Activated CD4-positive, alpha-beta T cell treated with anti-CD3 and anti-CD28 coated beads, Interleukin-2, amount 10 ng/mL, durations not matched to agents 7 days and 5 days (primary cell): Measurements from ENCODE around the gene ABCG4. TPM values are rescaled to one million over a fixed set of nuclear protein-coding genes. Genes with fewer than 3 reads are reported as not detected.
"Not testable (repeated sequence)": the region's sequence is repeated elsewhere in the genome, so short reads cannot be mapped to it uniquely, and the experiment has no call there.

Experiments
- CTCF ChIA-PET: fragments of 350-600 bp; sonication (Branson Sonifier 250); formaldehyde crosslinking; loops from one replicate; lab custom pipeline; 2021; ENCODE audit warnings: antibody characterized with exemption; lab: Charles Lee
- POLR2A ChIA-PET: fragments of 350-600 bp; sonication (Branson Sonifier 250); formaldehyde crosslinking; loops from one replicate; lab custom pipeline; 2021; ENCODE audit warnings: antibody characterized with exemption; lab: Charles Lee
- DNase-seq: peaks from one replicate; pipeline ENCODE4 v3.0.0-alpha.2; 2020
- H3K27ac Mint-ChIP-seq: one replicate; pipeline ENCODE4 v1.8.0; 2021; ENCODE audit warnings: mild to moderate bottlenecking, moderate library complexity, mixed read lengths
- H3K27me3 Mint-ChIP-seq: one replicate; pipeline ENCODE4 v1.8.0; 2021; ENCODE audit warnings: mixed read lengths
- H3K36me3 Mint-ChIP-seq: one replicate; pipeline ENCODE4 v1.8.0; 2021; ENCODE audit warnings: low read depth, mixed read lengths
- H3K4me1 Mint-ChIP-seq: one replicate; pipeline ENCODE4 v1.8.0; 2021; ENCODE audit warnings: mixed read lengths
- H3K4me3 Mint-ChIP-seq: one replicate; pipeline ENCODE4 v1.8.0; 2021; ENCODE audit warnings: mild to moderate bottlenecking, moderate library complexity, mixed read lengths
- H3K9me3 Mint-ChIP-seq: one replicate; pipeline ENCODE4 v1.8.0; 2021; ENCODE audit warnings: mixed read lengths
- total RNA-seq, 2 experiments: library from RNA; stranded (reverse); gene quantifications; one replicate each; pipeline ENCODE4 v1.2.3, GENCODE V29; 2021

The ABCG4 gene
- total RNA-seq, 2 experiments from 2014 or later: 0.15 TPM; not detected in 1

GRCh38 chr11:119178166-119178680, 29.4 kb downstream of the ABCG4 start:
- H3K27me3 Mint-ChIP-seq: no peaks in the 10 kb centered on the region
- no peak overlapping the region for H3K4me3 Mint-ChIP-seq
- peak overlapping the region; percentile 78 for H3K27ac Mint-ChIP-seq
- peaks cover 26% of the 10 kb centered on the region for H3K36me3 Mint-ChIP-seq
- H3K4me1 Mint-ChIP-seq: peaks cover 22% of the 10 kb centered on the region
- H3K9me3 Mint-ChIP-seq: no peaks in the 10 kb centered on the region
- POLR2A ChIA-PET: interaction anchor here (0.6 kb wide), 1 partner anchor 114 kb away, joined by 5 read pairs; no protein-coding TSS in a partner anchor
- CTCF ChIA-PET: interaction anchor here (0.6 to 1.3 kb wide), 6 partner anchors 11 to 146 kb away, joined by 3 read pairs; partner anchors contain the start of gene CBL
- no peak for DNase-seq

- no peak for DNase-seq
- CTCF ChIA-PET: interaction anchor here (1.0 to 1.6 kb wide), 3 partner anchors 10 to 142 kb away, joined by 3 to 5 read pairs (median 4); no protein-coding TSS in a partner anchor
- POLR2A ChIA-PET: no interaction called here
- peaks cover 22% of the 10 kb centered on the region for H3K4me1 Mint-ChIP-seq
- H3K27me3 Mint-ChIP-seq: no peaks in the 10 kb centered on the region
- no peaks in the 10 kb centered on the region for H3K9me3 Mint-ChIP-seq
- no peak overlapping the region for H3K4me3 Mint-ChIP-seq
- no peak overlapping the region for H3K27ac Mint-ChIP-seq
- H3K36me3 Mint-ChIP-seq: peaks cover 22% of the 10 kb centered on the region
Observed at GRCh38 chr11:119179342-119179741, 30.5 kb downstream of the ABCG4 start.

- POLR2A ChIA-PET: no interaction called here
- no peaks in the 10 kb centered on the region for H3K27me3 Mint-ChIP-seq
- H3K27ac Mint-ChIP-seq: no peak overlapping the region
Observed at GRCh38 chr11:119179983-119180382, 31.1 kb downstream of the ABCG4 start.

GRCh38 chr11:119180729-119181676, 32.2 kb downstream of the ABCG4 start:
- no peaks in the 10 kb centered on the region for H3K9me3 Mint-ChIP-seq
- POLR2A ChIA-PET: no interaction called here
- H3K27me3 Mint-ChIP-seq: no peaks in the 10 kb centered on the region
- H3K27ac Mint-ChIP-seq: no peak overlapping the region
- CTCF ChIA-PET: interaction anchor here (0.7 to 1.7 kb wide), 6 partner anchors 11 to 48 kb away, joined by 3 to 7 read pairs (median 4); partner anchors contain the start of gene CBL
- peaks cover 18% of the 10 kb centered on the region for H3K36me3 Mint-ChIP-seq
- H3K4me3 Mint-ChIP-seq: no peak overlapping the region
- no peak for DNase-seq
- peaks cover 16% of the 10 kb centered on the region for H3K4me1 Mint-ChIP-seq

More at GRCh38 chr11:119179983-119180382, 31.1 kb downstream of the ABCG4 start:
- peaks cover 22% of the 10 kb centered on the region for H3K36me3 Mint-ChIP-seq
- peaks cover 22% of the 10 kb centered on the region for H3K4me1 Mint-ChIP-seq
- DNase-seq: no peak
- CTCF ChIA-PET: interaction anchor here (1.0 to 1.6 kb wide), 2 partner anchors 11 to 142 kb away, joined by 4 to 5 read pairs; no protein-coding TSS in a partner anchor
- no peaks in the 10 kb centered on the region for H3K9me3 Mint-ChIP-seq
- H3K4me3 Mint-ChIP-seq: no peak overlapping the region

GRCh38 chr11:119181677-119182412, 33.0 kb downstream of the ABCG4 start:
- CTCF ChIA-PET: interaction anchor here (0.7 to 1.7 kb wide), 6 partner anchors 10 to 47 kb away, joined by 3 to 7 read pairs (median 4); partner anchors contain the start of gene CBL
- Mint-ChIP-seq H3K27me3 (no peaks in the 10 kb centered on the region), H3K4me3 (no peak overlapping the region), H3K9me3 (no peaks in the 10 kb centered on the region), H3K4me1 (peaks cover 16% of the 10 kb centered on the region), H3K36me3 (peaks cover 18% of the 10 kb centered on the region), H3K27ac (no peak overlapping the region)
- no peak for DNase-seq
- POLR2A ChIA-PET: no interaction called here

GRCh38 chr11:119184399-119184798, 35.5 kb downstream of the ABCG4 start:
- H3K9me3 Mint-ChIP-seq, POLR2A ChIA-PET, H3K27ac Mint-ChIP-seq, H3K27me3 Mint-ChIP-seq, DNase-seq, H3K4me1 Mint-ChIP-seq, H3K4me3 Mint-ChIP-seq: not testable (repeated sequence)
- H3K36me3 Mint-ChIP-seq: peaks cover 12% of the 10 kb centered on the region
- CTCF ChIA-PET: interaction anchor here (0.6 to 2.3 kb wide), 2 partner anchors 15 to 42 kb away, joined by 3 to 6 read pairs; no protein-coding TSS in a partner anchor

GRCh38 chr11:119185981-119186634, 37.3 kb downstream of the ABCG4 start:
- ChIA-PET CTCF (interaction anchor here (0.6 to 2.3 kb wide), 2 partner anchors 17 to 292 kb away, joined by 3 to 6 read pairs; no protein-coding TSS in a partner anchor), POLR2A (no interaction called here)
- no peak for DNase-seq
- Mint-ChIP-seq H3K27ac (no peak overlapping the region), H3K9me3 (no peaks in the 10 kb centered on the region), H3K36me3 (peaks cover 6% of the 10 kb centered on the region), H3K27me3 (no peaks in the 10 kb centered on the region), H3K4me1 (no peaks in the 10 kb centered on the region), H3K4me3 (no peak overlapping the region)

- H3K36me3 Mint-ChIP-seq: peaks cover 5% of the 10 kb centered on the region
Observed at GRCh38 chr11:119187123-119187892, 38.5 kb downstream of the ABCG4 start.

GRCh38 chr11:119188067-119188466, 39.2 kb downstream of the ABCG4 start:
- peaks cover under 1% of the 10 kb centered on the region for H3K36me3 Mint-ChIP-seq

More at GRCh38 chr11:119187123-119187892, 38.5 kb downstream of the ABCG4 start:
- H3K27me3 Mint-ChIP-seq: no peaks in the 10 kb centered on the region
- no peaks in the 10 kb centered on the region for H3K9me3 Mint-ChIP-seq
- ChIA-PET POLR2A (no interaction called here), CTCF (interaction anchor here (0.6 kb wide), 1 partner anchor 293 kb away, joined by 3 read pairs; no protein-coding TSS in a partner anchor)
- no peak overlapping the region for H3K4me3 Mint-ChIP-seq
- H3K27ac Mint-ChIP-seq: no peak overlapping the region
- no peaks in the 10 kb centered on the region for H3K4me1 Mint-ChIP-seq
- DNase-seq: no peak

GRCh38 chr11:119188887-119189286, 40.0 kb downstream of the ABCG4 start:
- ChIA-PET POLR2A (no interaction called here), CTCF (interaction anchor here (1.3 kb wide), 1 partner anchor 10 kb away, joined by 3 read pairs; no protein-coding TSS in a partner anchor)
- no peak for DNase-seq
- Mint-ChIP-seq H3K27me3 (no peaks in the 10 kb centered on the region), H3K4me1 (no peaks in the 10 kb centered on the region), H3K9me3 (no peaks in the 10 kb centered on the region), H3K27ac (no peak overlapping the region), H3K36me3 (no peaks in the 10 kb centered on the region), H3K4me3 (no peak overlapping the region)

More at GRCh38 chr11:119188067-119188466, 39.2 kb downstream of the ABCG4 start:
- H3K27me3 Mint-ChIP-seq: no peaks in the 10 kb centered on the region
- CTCF ChIA-PET: interaction anchor here (1.3 kb wide), 1 partner anchor 10 kb away, joined by 3 read pairs; no protein-coding TSS in a partner anchor
- H3K27ac Mint-ChIP-seq: no peak overlapping the region
- H3K4me3 Mint-ChIP-seq: no peak overlapping the region
- no peak for DNase-seq
- POLR2A ChIA-PET: no interaction called here
- H3K4me1 Mint-ChIP-seq: no peaks in the 10 kb centered on the region
- no peaks in the 10 kb centered on the region for H3K9me3 Mint-ChIP-seq

- ChIA-PET CTCF (interaction anchor here (1.3 kb wide), 1 partner anchor 11 kb away, joined by 3 read pairs; no protein-coding TSS in a partner anchor), POLR2A (no interaction called here)
- no peak overlapping the region for H3K27ac Mint-ChIP-seq
- H3K4me1 Mint-ChIP-seq: no peaks in the 10 kb centered on the region
- no peaks in the 10 kb centered on the region for H3K27me3 Mint-ChIP-seq
- DNase-seq: no peak
- H3K4me3 Mint-ChIP-seq: no peak overlapping the region
- H3K9me3 Mint-ChIP-seq: no peaks in the 10 kb centered on the region
- H3K36me3 Mint-ChIP-seq: no peaks in the 10 kb centered on the region
Observed at GRCh38 chr11:119189393-119189792, 40.5 kb downstream of the ABCG4 start.
